Omental fat pad (tissue), 4 donors: ENCODE results near the gene ATP8B4. TPM values are rescaled to one million over a fixed set of nuclear protein-coding genes. Genes with fewer than 3 reads are reported as not detected.
A peak's percentile ranks its signal among the peaks of the same experiment; 100 is the strongest.

Experiments used
- ATAC-seq: fragments of 150-250 bp; one replicate; pipeline ENCODE4 v1.9.1; 2016; ENCODE audit warnings: mild to moderate bottlenecking, moderate library complexity; ENCODE audit not compliant: low FRiP score
- DNase-seq: peaks from one replicate; pipeline ENCODE4 v3.0.0-alpha.2; 2019; ENCODE audit warnings: low spot score
- CTCF ChIP-seq, 3 donors: fragments of 450-650 bp; IDR thresholded peaks; one replicate each; pipeline ENCODE4 v1.5.1; 2016 to 2017; ENCODE audit warnings: antibody characterized with exemption in 3 of 3, mild to moderate bottlenecking in 3 of 3, moderate library complexity in 2 of 3
- total RNA-seq, 4 donors: library from RNA; depleted of rRNA; stranded (reverse); fragments of >200 nt; gene quantifications; one replicate each; pipeline ENCODE4 v1.1.0, GENCODE V29; 2016

ATP8B4 gene
- total RNA-seq, 4 donors from 2014 or later, result 12.1 to 32.3 (median 16.5) TPM

- DNase-seq (no peak), ATAC-seq (no peak)
- TF ChIP-seq CTCF (IDR thresholded peaks at IDR 0.05), result no peak
Measured at GRCh38 chr15:49908933-49909295, 210.1 kb downstream of the ATP8B4 start.

GRCh38 chr15:49908236-49908932 lies 210.6 kb downstream of the ATP8B4 start:
- DNase-seq, result no peak
- ATAC-seq, result no peak
- TF ChIP-seq CTCF (IDR thresholded peaks at IDR 0.05), result no peak

GRCh38 chr15:49906966-49907365 lies 212.1 kb downstream of the ATP8B4 start:
- ATAC-seq (no peak), DNase-seq (no peak)
- no peak for TF ChIP-seq CTCF (IDR thresholded peaks at IDR 0.05)

- DNase-seq (no peak), ATAC-seq (no peak)
- no peak for TF ChIP-seq CTCF (IDR thresholded peaks at IDR 0.05)
Measured at GRCh38 chr15:49905221-49905620, 213.8 kb downstream of the ATP8B4 start.

GRCh38 chr15:49904296-49904695 lies 214.7 kb downstream of the ATP8B4 start:
- TF ChIP-seq CTCF (IDR thresholded peaks at IDR 0.05), result no peak
- ATAC-seq (no peak), DNase-seq (no peak)

- no peak for TF ChIP-seq CTCF (IDR thresholded peaks at IDR 0.05)
- DNase-seq (no peak), ATAC-seq (peak; percentile 80)
Measured at GRCh38 chr15:49902685-49903501, 216.1 kb downstream of the ATP8B4 start.
